ENCODE results near the gene SPATA7. TPM values are rescaled to one million over a fixed set of nuclear protein-coding genes. Genes with fewer than 3 reads are reported as not detected.

The SPATA7 gene
- total RNA-seq, 1 donor from 2014 or later, result 8.8 TPM

Other genes starting within 250 kb of the SPATA7 start
- not detected in 2 replicates for gene KCNK10, start 62.4 kb upstream of the SPATA7 start, total RNA-seq
- gene PTPN21, start 169.3 kb downstream of the SPATA7 start, total RNA-seq, result 6.3 and 7.3 TPM in 2 replicates
- 61.4 and 65.9 TPM in 2 replicates for gene ZC3H14, start 177.4 kb downstream of the SPATA7 start, total RNA-seq